HepG2 (cell line): ENCODE data around the gene DYRK2. TPM values are rescaled to one million over a fixed set of nuclear protein-coding genes. Genes with fewer than 3 reads are reported as not detected.
A peak's percentile ranks its signal among the peaks of the same experiment; 100 is the strongest.

ENCODE experiments used
- ATAC-seq: fragments of 200-7000 bp; cut with Tn5 transposase; 3 replicates; pipeline ENCODE4 v1.9.1; 2020; ENCODE audit warnings: mild to moderate bottlenecking, moderate library complexity
- BruUV-seq: library from RNA; stranded (reverse); fragments of 400-500 nt; replicated peaks from 2 replicates; lab custom pipeline; 2021; lab: Mats Ljungman, UMichigan
- CTCF ChIA-PET: fragments of 300-600 bp; formaldehyde crosslinking; extraction: SDS; loops from one replicate; lab custom pipeline; 2021; ENCODE audit warnings: low total read pairs, inconsistent platforms, low intra/inter-chr PET ratio; lab: Yijun Ruan, JAX
- POLR2A ChIA-PET: fragments of 350-600 bp; sonication (Branson Sonifier 250); formaldehyde crosslinking; loops from one replicate; lab custom pipeline; 2020; ENCODE audit warnings: antibody characterized with exemption, inconsistent platforms; lab: Yijun Ruan, JAX
- DNase-seq: peaks from one replicate; pipeline ENCODE4 v3.0.0-alpha.2; 2015; ENCODE audit warnings: low spot score
- FAIRE-seq: peaks from 3 replicates; lab custom pipeline; 2011; peaks lifted over from hg19 to GRCh38; lab: Jason Lieb, UNC
- H2AFZ ChIP-seq: one replicate; pipeline ENCODE4 v1.6.1; 2011; ENCODE audit warnings: low read length, inconsistent platforms
- H3K27ac ChIP-seq: fragments of 300-600 bp; 3 replicates; pipeline ENCODE4 v1.8.0; 2011; ENCODE audit warnings: mixed run types, mild to moderate bottlenecking, mixed read lengths, low read length, inconsistent platforms; ENCODE audit not compliant: insufficient read depth; ENCODE audit errors: extremely low read length
- H3K27me3 ChIP-seq, 2 experiments: fragments of 200-600 bp in 1 of 2; 2 replicates in 1 of 2; 3 replicates in 1 of 2; pipeline versions ENCODE4 v1.6.0 to v1.8.0; 2011; ENCODE audit warnings: low read length in 2 of 2, mild to moderate bottlenecking in 2 of 2, moderate library complexity in 2 of 2, inconsistent platforms in 1 of 2; ENCODE audit not compliant: insufficient read depth in 2 of 2, control insufficient read depth in 1 of 2
- H3K36me3 ChIP-seq, 2 experiments: fragments of 200-600 bp in 1 of 2; replicated peaks in 1 of 2; 2 replicates in 1 of 2; 3 replicates in 1 of 2; pipeline versions ENCODE4 v1.5.1 to v1.8.0; 2011; ENCODE audit warnings: low read length in 2 of 2, inconsistent platforms in 1 of 2; ENCODE audit not compliant: insufficient read depth in 2 of 2, control insufficient read depth in 1 of 2
- H3K4me1 ChIP-seq: 2 replicates; pipeline ENCODE4 v1.5.1; 2012; ENCODE audit warnings: low read length, inconsistent platforms; ENCODE audit not compliant: insufficient read depth
- H3K4me2 ChIP-seq: 2 replicates; pipeline ENCODE4 v1.6.0; 2011; ENCODE audit warnings: low read depth, low read length, inconsistent platforms
- H3K4me3 ChIP-seq, 3 experiments: fragments of 200-600 bp in 1 of 3; sonication (generic), shearing (Covaris generic) in 1 of 3; replicated peaks in 1 of 3; 2 replicates each; pipeline ENCODE4 v1.5.1; 2011 to 2016; ENCODE audit warnings: low read length in 3 of 3, inconsistent platforms in 2 of 3, low read depth in 2 of 3, mild to moderate bottlenecking in 2 of 3, control low read depth in 1 of 3, mixed read lengths in 1 of 3; ENCODE audit not compliant: insufficient read depth in 1 of 3
- H3K79me2 ChIP-seq: one replicate; pipeline ENCODE4 v1.6.1; 2011; ENCODE audit warnings: low read length, inconsistent platforms; ENCODE audit not compliant: insufficient read depth
- H3K9ac ChIP-seq: 2 replicates; pipeline ENCODE4 v1.6.0; 2011; ENCODE audit warnings: mild to moderate bottlenecking, low read depth, low read length, inconsistent platforms; ENCODE audit not compliant: insufficient read depth
- H3K9me3 ChIP-seq: 2 replicates; pipeline ENCODE4 v1.5.1; 2012; ENCODE audit warnings: mild to moderate bottlenecking, low read length
- H4K20me1 ChIP-seq: 2 replicates; pipeline ENCODE4 v1.6.0; 2011; ENCODE audit warnings: inconsistent platforms, mild to moderate bottlenecking, low read length, moderate library complexity; ENCODE audit not compliant: insufficient read depth
- BRD4 ChIP-seq: sonication (generic); formaldehyde crosslinking; IDR thresholded peaks from 2 replicates; pipeline ENCODE4 v1.4.0; 2020; ENCODE audit warnings: missing genetic modification reagents
- GABPA ChIP-seq, 2 experiments: IDR thresholded peaks; 2 replicates each; pipeline ENCODE4 v1.6.1; 2011 to 2016; ENCODE audit warnings: low read depth in 2 of 2, low read length in 1 of 2, missing biosample characterization in 1 of 2, missing genetic modification characterization in 1 of 2
- KDM5B ChIP-seq: sonication (generic); formaldehyde crosslinking; IDR thresholded peaks from 2 replicates; pipeline ENCODE4 v1.4.0; 2020; ENCODE audit warnings: missing genetic modification reagents, mild to moderate bottlenecking, borderline replicate concordance
- KLF13 ChIP-seq: sonication (generic); formaldehyde crosslinking; IDR thresholded peaks from 2 replicates; pipeline ENCODE4 v1.4.0; 2020; ENCODE audit warnings: mild to moderate bottlenecking, missing genetic modification reagents
- MLX ChIP-seq: IDR thresholded peaks from 2 replicates; pipeline ENCODE4 v1.6.1; 2016
- PRDM4 ChIP-seq: sonication (generic); formaldehyde crosslinking; IDR thresholded peaks from 2 replicates; pipeline ENCODE4 v1.9.0; 2021; ENCODE audit warnings: missing genetic modification reagents, borderline replicate concordance
- SAFB2 ChIP-seq: sonication (generic); formaldehyde crosslinking; IDR thresholded peaks from 2 replicates; pipeline ENCODE4 v1.5.1; 2020; ENCODE audit warnings: missing genetic modification reagents, low read depth, mild to moderate bottlenecking, borderline replicate concordance
- TFDP2 ChIP-seq: sonication (generic); formaldehyde crosslinking; IDR thresholded peaks from 2 replicates; pipeline ENCODE4 v1.4.0; 2020; ENCODE audit warnings: missing genetic modification reagents
- ZNF746 ChIP-seq: sonication (generic); formaldehyde crosslinking; IDR thresholded peaks from 2 replicates; pipeline ENCODE4 v1.8.0; 2022; ENCODE audit warnings: mild to moderate bottlenecking, missing genetic modification reagents
- WGBS: methylation state at CpG from one replicate; pipeline ENCODE4 v1.1.6; 2017; ENCODE audit warnings: low lambda C conversion rate; 5-methylcytosine and 5-hydroxymethylcytosine counted together
- in situ Hi-C: cut with HindIII; loops from 2 replicates; pipeline ENCODE4 v1.10.0; 2017; ENCODE audit warnings: low pct_unique_long_range_greater_than_20kb; ENCODE audit not compliant: extremely low pct_ligation_motif_present
- intact Hi-C: fragments of 100-400 bp; cut with micrococcal nuclease; formaldehyde crosslinking; loops from one replicate; pipeline ENCODE4 v1.10.0; 2022; ENCODE audit not compliant: unreplicated experiment
- polyA plus RNA-seq, 8 experiments: library from polyadenylated mRNA; depleted of rRNA in 3 of 8; stranded (reverse) in 7 of 8; unstranded in 1 of 8; fragments of >200 nt; fragmentation: Illumina TruSeq in 4 of 8; extraction: Trizol in 4 of 8; gene quantifications; 2 replicates each; pipeline versions ENCODE4 v1.2.1 to v1.2.3, GENCODE V29; 2011 to 2016; ENCODE audit warnings: low read depth in 4 of 8, missing spikeins in 1 of 8, mixed read lengths in 1 of 8; ENCODE audit not compliant: insufficient read depth in 1 of 8
- total RNA-seq, 5 experiments: library from RNA; depleted of rRNA; stranded (reverse); fragments of >200 nt; fragmentation: Illumina TruSeq; extraction: Trizol; gene quantifications; 2 replicates each; pipeline ENCODE4 v1.2.3, GENCODE V29; 2016; ENCODE audit warnings: low read depth in 1 of 5

The DYRK2 gene
- total and polyA plus RNA-seq, 2 of the 13 experiments (the other 11 are each of a cell fraction or from before 2014, with no cell fraction given): 8.2 to 11.5 TPM

DNA sequence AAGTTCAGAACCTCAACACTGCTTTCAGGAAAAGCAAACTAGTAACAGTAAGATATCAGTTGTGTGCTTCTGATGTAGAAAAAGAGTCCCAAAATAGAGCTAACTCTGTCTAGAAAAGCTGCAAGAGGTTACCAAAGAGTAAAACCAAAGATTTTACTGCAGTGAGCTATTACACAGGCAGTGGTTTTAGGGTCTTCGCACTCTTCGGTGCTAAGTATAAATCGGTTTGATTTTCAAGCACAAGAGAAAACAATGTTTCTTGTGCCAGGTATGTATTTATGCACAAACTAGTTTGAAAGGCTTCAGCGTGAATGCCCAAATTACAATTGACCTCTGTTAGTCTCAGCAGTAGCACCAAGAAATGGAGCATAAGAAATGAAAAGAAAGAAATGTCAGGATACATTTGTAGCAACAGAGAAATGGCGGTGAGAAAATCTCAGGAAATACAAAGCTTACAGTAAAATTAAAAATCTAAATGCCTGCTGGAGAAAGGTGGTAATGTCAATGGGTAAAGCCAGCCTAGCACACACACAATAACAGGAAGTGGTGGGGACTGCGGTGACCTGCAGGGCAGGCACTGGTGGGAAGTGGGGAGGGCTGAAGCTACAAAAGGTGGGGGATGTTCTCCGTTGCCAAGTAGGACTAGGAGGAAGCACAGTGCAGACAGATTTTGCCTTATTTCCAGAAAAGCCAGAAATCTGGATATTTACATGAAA lies 18.0 kb upstream of the DYRK2 start:
- peak; percentile 69; the same call in 2 of the 3 replicates for ATAC-seq
- no peaks in the 10 kb centered on the region for H3K9me3 ChIP-seq
- no peak overlapping the region for H3K4me2 ChIP-seq
- no TSS peak for BruUV-seq
- CTCF ChIA-PET: no interaction called here
- no peaks in the 10 kb centered on the region for H3K36me3 ChIP-seq
- H2AFZ ChIP-seq: no peak overlapping the region
- in situ Hi-C loops: no loop called here
- POLR2A ChIA-PET: no interaction called here
- no peak overlapping the region for H3K4me3 ChIP-seq
- no peak overlapping the region for H3K9ac ChIP-seq
- H3K79me2 ChIP-seq: no peaks in the 10 kb centered on the region
- no peaks in the 10 kb centered on the region for H4K20me1 ChIP-seq
- peak; percentile 10 for DNase-seq
- H3K27ac ChIP-seq: no peak overlapping the region
- peak; percentile 65; the same call in 1 of the 2 replicates for TF ChIP-seq ZNF746 (CRISPR knock-in tag)
- no peak for TF ChIP-seq GABPA (IDR thresholded peaks at IDR 0.05; ENCODE audit: low read depth, low read length)
- peak; percentile 61; the same call in 1 of the 2 replicates for TF ChIP-seq GABPA (CRISPR knock-in tag; IDR thresholded peaks at IDR 0.05; ENCODE audit: low read depth)
- no peak for TF ChIP-seq SAFB2 (CRISPR knock-in tag)
- TF ChIP-seq, all 625 proteins: peak for 2
- intact Hi-C loops: no loop called here
- Histone ChIP-seq H3K4me1 (0 out of 2 replicates have a peak, but pooled peaks cover 6% of the 10 kb centered on the region), H3K27me3 (peaks cover 0 to 7% of the 10 kb centered on the region in 2 experiments; a peak in 2 of 5 replicates)
- FAIRE-seq: no peak
- WGBS: 21% methylated on average over 7 of the region's 7 CpGs

DNA sequence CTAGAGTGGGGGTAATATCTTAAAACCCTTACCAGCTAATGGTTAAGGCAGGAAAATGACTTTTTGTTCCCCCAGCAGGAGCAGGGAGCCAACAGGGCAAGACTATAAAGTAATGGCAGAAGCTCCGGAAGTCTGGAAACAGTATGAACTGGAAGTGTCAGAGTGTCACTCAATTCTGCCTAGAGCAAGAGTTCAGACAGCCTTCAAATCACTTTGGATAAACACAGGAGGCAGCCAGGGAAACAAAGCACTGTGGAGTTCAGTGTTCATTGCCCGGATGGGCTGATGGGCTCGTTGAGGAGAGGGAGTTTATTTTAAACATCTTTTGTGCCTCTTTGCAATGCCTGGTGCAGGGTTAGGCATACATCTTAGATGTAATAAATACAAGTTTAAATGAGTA lies 16.5 kb upstream of the DYRK2 start:
- no peak overlapping the region for H3K4me2 ChIP-seq
- no peaks in the 10 kb centered on the region for H3K79me2 ChIP-seq
- no peaks in the 10 kb centered on the region for H4K20me1 ChIP-seq
- ATAC-seq (no peak), FAIRE-seq (no peak), DNase-seq (no peak)
- WGBS: 4% methylated on average over 3 of the region's 3 CpGs
- CTCF ChIA-PET: no interaction called here
- H2AFZ ChIP-seq: no peak overlapping the region
- POLR2A ChIA-PET: no interaction called here
- H3K4me3 ChIP-seq: no peak overlapping the region
- no peak overlapping the region for H3K27ac ChIP-seq
- TF ChIP-seq KLF13 (CRISPR knock-in tag) (no peak), TFDP2 (no peak), MLX (CRISPR knock-in tag) (no peak), KDM5B (CRISPR knock-in tag) (no peak), PRDM4 (CRISPR knock-in tag) (no peak), BRD4 (CRISPR knock-in tag) (no peak)
- no peaks in the 10 kb centered on the region for H3K9me3 ChIP-seq
- no peaks in the 10 kb centered on the region for H3K36me3 ChIP-seq
- BruUV-seq: no TSS peak
- in situ Hi-C loops: no loop called here
- 0 out of 2 replicates have a peak, but pooled peaks cover 6% of the 10 kb centered on the region for H3K4me1 ChIP-seq
- peaks cover 0 to 7% of the 10 kb centered on the region in 2 experiments; a peak in 2 of 5 replicates for H3K27me3 ChIP-seq
- no peak overlapping the region for H3K9ac ChIP-seq
- intact Hi-C loops: no loop called here
